GM12878 (cell line): ENCODE data around the gene NLRC5. TPM values are rescaled to one million over a fixed set of nuclear protein-coding genes. Genes with fewer than 3 reads are reported as not detected.

Experiments used
- ATAC-seq: fragments of 200-7000 bp; cut with Tn5 transposase; 3 replicates; pipeline ENCODE4 v1.9.1; 2020; ENCODE audit warnings: mild to moderate bottlenecking, moderate library complexity
- BruUV-seq: library from RNA; stranded (reverse); fragments of 400-500 nt; replicated peaks from 2 replicates; lab custom pipeline; 2021; lab: Mats Ljungman, UMichigan
- CTCF ChIA-PET: fragments of 300-600 bp; sonication (Branson Sonifier 250); formaldehyde crosslinking; extraction: SDS; loops from one replicate; lab custom pipeline; 2021; ENCODE audit warnings: inconsistent platforms; lab: Yijun Ruan, JAX
- POLR2A ChIA-PET: fragments of 350-600 bp; formaldehyde crosslinking; extraction: SDS; loops from one replicate; lab custom pipeline; 2021; ENCODE audit warnings: inconsistent platforms; lab: Charles Lee
- RAD21 ChIA-PET: fragments of 300-600 bp; sonication (Branson Sonifier 250); formaldehyde crosslinking; loops from one replicate; lab custom pipeline; 2023; ENCODE audit warnings: antibody characterized with exemption; ENCODE audit not compliant: unreplicated experiment; lab: Charles Lee
- SMC1A ChIA-PET: fragments of 300-600 bp; sonication (Branson Sonifier 250); formaldehyde crosslinking; loops from one replicate; lab custom pipeline; 2023; ENCODE audit not compliant: unreplicated experiment, uncharacterized antibody; lab: Charles Lee
- DNase-seq: peaks from one replicate; pipeline ENCODE4 v3.0.0-alpha.2; 2011; ENCODE audit warnings: low read depth, low spot score
- FAIRE-seq: peaks from 3 replicates; lab custom pipeline; 2011; peaks lifted over from hg19 to GRCh38; lab: Jason Lieb, UNC
- H2AFZ ChIP-seq: 2 replicates; pipeline ENCODE4 v1.6.0; 2011; ENCODE audit warnings: low read depth, low read length, control low read depth; ENCODE audit not compliant: control insufficient read depth
- H3K27ac ChIP-seq: 2 replicates; pipeline ENCODE4 v1.5.1; 2011; ENCODE audit warnings: control low read depth; ENCODE audit not compliant: control insufficient read depth, insufficient read depth
- H3K27me3 ChIP-seq, 2 experiments: replicated peaks in 1 of 2; 2 replicates each; pipeline versions ENCODE4 v1.6.0 to v1.6.1; 2011; ENCODE audit warnings: low read length in 1 of 2; ENCODE audit not compliant: control insufficient read depth in 2 of 2, insufficient read depth in 2 of 2
- H3K36me3 ChIP-seq, 2 experiments: 2 replicates each; pipeline ENCODE4 v1.5.1; 2011; ENCODE audit warnings: low read length in 1 of 2; ENCODE audit not compliant: control insufficient read depth in 2 of 2, insufficient read depth in 2 of 2
- H3K4me1 ChIP-seq: 2 replicates; pipeline ENCODE4 v1.6.1; 2011; ENCODE audit warnings: mild to moderate bottlenecking, low read length, moderate library complexity, mixed read lengths; ENCODE audit not compliant: control insufficient read depth, insufficient read depth
- H3K4me2 ChIP-seq: 2 replicates; pipeline ENCODE4 v1.6.0; 2011; ENCODE audit warnings: control low read depth; ENCODE audit not compliant: control insufficient read depth, insufficient read depth
- H3K4me3 ChIP-seq: fragments of 200-600 bp; sonication (generic); 2 replicates; pipeline ENCODE4 v1.5.1; 2016
- H3K79me2 ChIP-seq: 2 replicates; pipeline ENCODE4 v1.6.0; 2011; ENCODE audit warnings: low read length; ENCODE audit not compliant: control insufficient read depth, insufficient read depth
- H3K9ac ChIP-seq: 2 replicates; pipeline ENCODE4 v1.8.0; 2011; ENCODE audit warnings: low read length, control low read depth, mixed read lengths; ENCODE audit not compliant: control insufficient read depth, insufficient read depth
- H3K9me3 ChIP-seq: replicated peaks from 3 replicates; pipeline ENCODE4 v1.5.1; 2011; ENCODE audit warnings: mild to moderate bottlenecking, low read length; ENCODE audit not compliant: control insufficient read depth, insufficient read depth
- H4K20me1 ChIP-seq: 2 replicates; pipeline ENCODE4 v1.6.0; 2011; ENCODE audit not compliant: control insufficient read depth, insufficient read depth
- FOS ChIP-seq: IDR thresholded peaks from 3 replicates; pipeline ENCODE4 v1.6.1; 2011; ENCODE audit warnings: borderline replicate concordance; ENCODE audit not compliant: insufficient read length; ENCODE audit errors: extremely low read depth
- NFYA ChIP-seq: IDR thresholded peaks from 2 replicates; pipeline ENCODE4 v1.6.1; 2011; ENCODE audit warnings: low read depth, mild to moderate bottlenecking, low read length, improper control_type of control experiment, borderline replicate concordance
- NR2F1 ChIP-seq: fragments of 450-650 bp; conservative IDR thresholded peaks from 2 replicates; pipeline ENCODE4 v1.6.1; 2017; ENCODE audit warnings: mild to moderate bottlenecking
- RB1 ChIP-seq: fragments of 450-650 bp; formaldehyde crosslinking; IDR thresholded peaks from 2 replicates; pipeline ENCODE4 v1.6.1; 2017; ENCODE audit warnings: mild to moderate bottlenecking, borderline replicate concordance
- ZNF217 ChIP-seq: fragments of 450-650 bp; IDR thresholded peaks from 2 replicates; pipeline ENCODE4 v1.6.1; 2017; ENCODE audit warnings: antibody characterized with exemption, mild to moderate bottlenecking
- ZNF274 ChIP-seq: IDR thresholded peaks from one replicate; pipeline ENCODE4 v1.8.0; 2011; ENCODE audit not compliant: insufficient read length, insufficient read depth
- ZZZ3 ChIP-seq: IDR thresholded peaks from 2 replicates; pipeline ENCODE4 v1.6.1; 2011; ENCODE audit warnings: low read depth; ENCODE audit not compliant: control insufficient read depth, insufficient read length
- WGBS: methylation state at CpG from one replicate; pipeline ENCODE4 v1.1.6; 2016; ENCODE audit warnings: low lambda C conversion rate; ENCODE audit not compliant: insufficient replicate concordance, insufficient coverage; ENCODE audit errors: missing lambda C conversion rate; 5-methylcytosine and 5-hydroxymethylcytosine counted together
- in situ Hi-C: fragments of 300-500 bp; cut with MboI; formaldehyde crosslinking; loops from 9 replicates; pipeline ENCODE4 v1.14.3; 2018; ENCODE audit warnings: mixed read lengths
- intact Hi-C: fragments of 100-400 bp; cut with micrococcal nuclease; formaldehyde crosslinking; loops from one replicate; pipeline ENCODE4 v1.14.2; 2022; ENCODE audit not compliant: unreplicated experiment
- polyA plus RNA-seq, 11 experiments: library from polyadenylated mRNA; depleted of rRNA in 4 of 11; unstranded in 6 of 11; stranded (reverse) in 5 of 11; fragments of >200 nt; fragmentation: Nextera tagmentation in 4 of 11; fragmentation: Illumina TruSeq in 1 of 11; extraction: Ambion mirVana in 4 of 11; extraction: Trizol in 1 of 11; gene quantifications; 1 replicate in 1 of 11; 2 replicates in 10 of 11; pipeline versions ENCODE4 v1.2.1 to v1.2.3, GENCODE V29; 2011 to 2016; ENCODE audit warnings: inconsistent platforms in 2 of 11, missing spikeins in 2 of 11, low read depth in 1 of 11
- total RNA-seq, 4 experiments: library from RNA; depleted of rRNA in 3 of 4; stranded (reverse); fragments of >200 nt in 3 of 4; fragmentation: Illumina TruSeq in 1 of 4; extraction: Trizol in 1 of 4; gene quantifications; 2 replicates each; pipeline versions ENCODE4 v1.2.1 to v1.2.3, GENCODE V29; 2013 to 2021
- TF ChIP-seq, protein P1 (sequence below): fragments of 450-650 bp; IDR thresholded peaks from 2 replicates; pipeline ENCODE4 v1.6.1; 2018; ENCODE audit warnings: borderline replicate concordance, mild to moderate bottlenecking; ENCODE audit not compliant: partially characterized antibody
- TF ChIP-seq, protein P2 (sequence below): fragments of 450-650 bp; formaldehyde crosslinking; IDR thresholded peaks from 2 replicates; pipeline ENCODE4 v1.5.0; 2022; ENCODE audit warnings: mild to moderate bottlenecking, missing genetic modification characterization
- TF ChIP-seq, protein P3 (sequence below): IDR thresholded peaks from 2 replicates; pipeline ENCODE4 v1.6.1; 2012; ENCODE audit warnings: mild to moderate bottlenecking, low read depth, low read length

NLRC5 gene
- total and polyA plus RNA-seq, 10 of the 15 experiments (the other 5 are each of a cell fraction or from before 2014, with no cell fraction given) = 13.1 to 105 (median 57.3) TPM

GRCh38 chr16:56999409-57000270 is 10.3 kb downstream of the NLRC5 start:
- peaks cover 44% of the 10 kb centered on the region for H3K4me1 ChIP-seq
- intact Hi-C loops = loop anchor here (1.0 to 5.0 kb wide), 4 partner anchors 8 to 43 kb away; partner anchors contain the start of gene CETP
- TF ChIP-seq ZZZ3 (no peak), RB1 (no peak; the same call in 1 of the 2 replicates), NFYA (no peak), NR2F1 (peak; percentile 80; the same call in 1 of the 2 replicates), ZNF274 (no peak), FOS (no peak), ZNF217 (no peak)
- TF ChIP-seq, protein P1, sequence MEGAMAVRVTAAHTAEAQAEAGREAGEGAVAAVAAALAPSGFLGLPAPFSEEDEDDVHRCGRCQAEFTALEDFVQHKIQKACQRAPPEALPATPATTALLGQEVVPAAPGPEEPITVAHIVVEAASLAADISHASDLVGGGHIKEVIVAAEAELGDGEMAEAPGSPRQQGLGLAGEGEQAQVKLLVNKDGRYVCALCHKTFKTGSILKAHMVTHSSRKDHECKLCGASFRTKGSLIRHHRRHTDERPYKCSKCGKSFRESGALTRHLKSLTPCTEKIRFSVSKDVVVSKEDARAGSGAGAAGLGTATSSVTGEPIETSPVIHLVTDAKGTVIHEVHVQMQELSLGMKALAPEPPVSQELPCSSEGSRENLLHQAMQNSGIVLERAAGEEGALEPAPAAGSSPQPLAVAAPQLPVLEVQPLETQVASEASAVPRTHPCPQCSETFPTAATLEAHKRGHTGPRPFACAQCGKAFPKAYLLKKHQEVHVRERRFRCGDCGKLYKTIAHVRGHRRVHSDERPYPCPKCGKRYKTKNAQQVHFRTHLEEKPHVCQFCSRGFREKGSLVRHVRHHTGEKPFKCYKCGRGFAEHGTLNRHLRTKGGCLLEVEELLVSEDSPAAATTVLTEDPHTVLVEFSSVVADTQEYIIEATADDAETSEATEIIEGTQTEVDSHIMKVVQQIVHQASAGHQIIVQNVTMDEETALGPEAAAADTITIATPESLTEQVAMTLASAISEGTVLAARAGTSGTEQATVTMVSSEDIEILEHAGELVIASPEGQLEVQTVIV = no peak
- TF ChIP-seq, protein P2, sequence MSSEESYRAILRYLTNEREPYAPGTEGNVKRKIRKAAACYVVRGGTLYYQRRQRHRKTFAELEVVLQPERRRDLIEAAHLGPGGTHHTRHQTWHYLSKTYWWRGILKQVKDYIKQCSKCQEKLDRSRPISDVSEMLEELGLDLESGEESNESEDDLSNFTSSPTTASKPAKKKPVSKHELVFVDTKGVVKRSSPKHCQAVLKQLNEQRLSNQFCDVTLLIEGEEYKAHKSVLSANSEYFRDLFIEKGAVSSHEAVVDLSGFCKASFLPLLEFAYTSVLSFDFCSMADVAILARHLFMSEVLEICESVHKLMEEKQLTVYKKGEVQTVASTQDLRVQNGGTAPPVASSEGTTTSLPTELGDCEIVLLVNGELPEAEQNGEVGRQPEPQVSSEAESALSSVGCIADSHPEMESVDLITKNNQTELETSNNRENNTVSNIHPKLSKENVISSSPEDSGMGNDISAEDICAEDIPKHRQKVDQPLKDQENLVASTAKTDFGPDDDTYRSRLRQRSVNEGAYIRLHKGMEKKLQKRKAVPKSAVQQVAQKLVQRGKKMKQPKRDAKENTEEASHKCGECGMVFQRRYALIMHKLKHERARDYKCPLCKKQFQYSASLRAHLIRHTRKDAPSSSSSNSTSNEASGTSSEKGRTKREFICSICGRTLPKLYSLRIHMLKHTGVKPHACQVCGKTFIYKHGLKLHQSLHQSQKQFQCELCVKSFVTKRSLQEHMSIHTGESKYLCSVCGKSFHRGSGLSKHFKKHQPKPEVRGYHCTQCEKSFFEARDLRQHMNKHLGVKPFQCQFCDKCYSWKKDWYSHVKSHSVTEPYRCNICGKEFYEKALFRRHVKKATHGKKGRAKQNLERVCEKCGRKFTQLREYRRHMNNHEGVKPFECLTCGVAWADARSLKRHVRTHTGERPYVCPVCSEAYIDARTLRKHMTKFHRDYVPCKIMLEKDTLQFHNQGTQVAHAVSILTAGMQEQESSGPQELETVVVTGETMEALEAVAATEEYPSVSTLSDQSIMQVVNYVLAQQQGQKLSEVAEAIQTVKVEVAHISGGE (CRISPR knock-in tag) = no peak
- TF ChIP-seq, protein P3, sequence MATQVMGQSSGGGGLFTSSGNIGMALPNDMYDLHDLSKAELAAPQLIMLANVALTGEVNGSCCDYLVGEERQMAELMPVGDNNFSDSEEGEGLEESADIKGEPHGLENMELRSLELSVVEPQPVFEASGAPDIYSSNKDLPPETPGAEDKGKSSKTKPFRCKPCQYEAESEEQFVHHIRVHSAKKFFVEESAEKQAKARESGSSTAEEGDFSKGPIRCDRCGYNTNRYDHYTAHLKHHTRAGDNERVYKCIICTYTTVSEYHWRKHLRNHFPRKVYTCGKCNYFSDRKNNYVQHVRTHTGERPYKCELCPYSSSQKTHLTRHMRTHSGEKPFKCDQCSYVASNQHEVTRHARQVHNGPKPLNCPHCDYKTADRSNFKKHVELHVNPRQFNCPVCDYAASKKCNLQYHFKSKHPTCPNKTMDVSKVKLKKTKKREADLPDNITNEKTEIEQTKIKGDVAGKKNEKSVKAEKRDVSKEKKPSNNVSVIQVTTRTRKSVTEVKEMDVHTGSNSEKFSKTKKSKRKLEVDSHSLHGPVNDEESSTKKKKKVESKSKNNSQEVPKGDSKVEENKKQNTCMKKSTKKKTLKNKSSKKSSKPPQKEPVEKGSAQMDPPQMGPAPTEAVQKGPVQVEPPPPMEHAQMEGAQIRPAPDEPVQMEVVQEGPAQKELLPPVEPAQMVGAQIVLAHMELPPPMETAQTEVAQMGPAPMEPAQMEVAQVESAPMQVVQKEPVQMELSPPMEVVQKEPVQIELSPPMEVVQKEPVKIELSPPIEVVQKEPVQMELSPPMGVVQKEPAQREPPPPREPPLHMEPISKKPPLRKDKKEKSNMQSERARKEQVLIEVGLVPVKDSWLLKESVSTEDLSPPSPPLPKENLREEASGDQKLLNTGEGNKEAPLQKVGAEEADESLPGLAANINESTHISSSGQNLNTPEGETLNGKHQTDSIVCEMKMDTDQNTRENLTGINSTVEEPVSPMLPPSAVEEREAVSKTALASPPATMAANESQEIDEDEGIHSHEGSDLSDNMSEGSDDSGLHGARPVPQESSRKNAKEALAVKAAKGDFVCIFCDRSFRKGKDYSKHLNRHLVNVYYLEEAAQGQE = no peak

More at GRCh38 chr16:56999409-57000270, 10.3 kb downstream of the NLRC5 start:
- SMC1A ChIA-PET = interaction anchor here (0.7 to 20.8 kb wide), 9 partner anchors 10 to 47 kb away, joined by 3 to 604 read pairs (median 7); partner anchors contain the start of genes CETP and NLRC5
- Histone ChIP-seq H4K20me1 (no peaks in the 10 kb centered on the region), H3K9ac (peak overlapping the region; percentile 74), H3K27me3 (no peaks in the 10 kb centered on the region), H2AFZ (peak overlapping the region; percentile 24; the same call in 1 of the 2 replicates), H3K27ac (peak overlapping the region; percentile 93), H3K4me2 (peak overlapping the region; percentile 80), H3K4me3 (peak overlapping the region; percentile 20; the same call in 1 of the 2 replicates), H3K9me3 (no peaks in the 10 kb centered on the region), H3K79me2 (peaks cover 82% of the 10 kb centered on the region), H3K36me3 (peaks cover 0 to 3% of the 10 kb centered on the region in 2 experiments; a peak in 2 of 4 replicates)
- peak; percentile 58 for ATAC-seq
- RAD21 ChIA-PET = interaction anchor here (0.7 to 22.0 kb wide), 8 partner anchors 12 to 167 kb away, joined by 3 to 473 read pairs (median 10); partner anchors contain the start of genes CPNE2 and NLRC5
- POLR2A ChIA-PET = interaction anchor here (1.0 to 10.0 kb wide), 7 partner anchors 8 to 87 kb away, joined by 3 to 216 read pairs (median 11); partner anchors contain the start of gene NLRC5
- WGBS = 3% methylated on average over 11 of the region's 11 CpGs
- in situ Hi-C loops = no loop called here
- FAIRE-seq = no peak
- no peak for DNase-seq
- CTCF ChIA-PET = interaction anchor here (0.8 to 2.4 kb wide), 13 partner anchors 10 to 48 kb away, joined by 3 to 19 read pairs (median 6); partner anchors contain the start of gene NLRC5
- no TSS peak for BruUV-seq
